ENCODE measurements around the gene ACER1.
"Not testable (repeated sequence)": the region's sequence is repeated elsewhere in the genome, so short reads cannot be mapped to it uniquely, and the experiment has no call there.

ACER1 gene

GRCh38 chr19:6333439-6333838 lies at the start of gene ACER1:
Gene ACER1 (minus strand): TSS chr19:6333612. CDS start chr19:6333551, 61 bp downstream.
- no peak for DNase-seq (ENCODE audit: low read depth in 2 of 2)

- no peak for DNase-seq (ENCODE audit: low read depth in 2 of 2)
These were observed 49.8 kb upstream of the ACER1 start for GRCh38 chr19:6383188-6383587.

GRCh38 chr19:6381030-6381750 lies 47.8 kb upstream of the ACER1 start:
- DNase-seq (ENCODE audit: low read depth in 2 of 2): no peak

GRCh38 chr19:6379744-6380143 lies 46.3 kb upstream of the ACER1 start:
- DNase-seq (ENCODE audit: low read depth in 2 of 2): no peak

- no peak for DNase-seq (ENCODE audit: low read depth in 2 of 2)
These were observed 45.1 kb upstream of the ACER1 start for GRCh38 chr19:6378486-6378885.

GRCh38 chr19:6378041-6378440 lies 44.6 kb upstream of the ACER1 start:
- no peak for DNase-seq (ENCODE audit: low read depth in 2 of 2)

- no peak for DNase-seq (ENCODE audit: low read depth in 2 of 2)
These were observed 43.2 kb upstream of the ACER1 start for GRCh38 chr19:6376512-6377190.

GRCh38 chr19:6375411-6376010 lies 42.1 kb upstream of the ACER1 start, which contains the start of gene PSPN:
Gene PSPN (minus strand): TSS chr19:6375933. CDS start chr19:6375849, 84 bp downstream.
- no peak for DNase-seq (ENCODE audit: low read depth in 2 of 2)

- DNase-seq (ENCODE audit: low read depth in 2 of 2): no peak
These were observed 41.4 kb upstream of the ACER1 start for GRCh38 chr19:6374711-6375410.

- no peak for DNase-seq (ENCODE audit: low read depth in 2 of 2)
These were observed 40.8 kb upstream of the ACER1 start for GRCh38 chr19:6374161-6374709.

GRCh38 chr19:6373813-6374108 lies 40.3 kb upstream of the ACER1 start:
- DNase-seq (ENCODE audit: low read depth in 2 of 2): no peak

GRCh38 chr19:6373096-6373812 lies 39.8 kb upstream of the ACER1 start:
- peak; percentile 99 for DNase-seq (ENCODE audit: low read depth in 2 of 2)

- peak; percentile 88 to 96 for DNase-seq (ENCODE audit: low read depth in 2 of 2)
These were observed 39.2 kb upstream of the ACER1 start, which contains the start of gene ALKBH7 for GRCh38 chr19:6372594-6373095. Gene ALKBH7 (plus strand): TSS chr19:6372794. CDS start chr19:6372821, 27 bp downstream.

- DNase-seq (ENCODE audit: low read depth in 2 of 2): no peak
These were observed 30.9 kb upstream of the ACER1 start for GRCh38 chr19:6364353-6364752.

- no peak for DNase-seq (ENCODE audit: low read depth in 2 of 2)
These were observed 29.0 kb upstream of the ACER1 start for GRCh38 chr19:6362351-6362801.

- no peak for DNase-seq (ENCODE audit: low read depth in 2 of 2)
These were observed 28.6 kb upstream of the ACER1 start for GRCh38 chr19:6362027-6362350.

- DNase-seq (ENCODE audit: low read depth in 2 of 2): not testable (repeated sequence)
These were observed 27.4 kb upstream of the ACER1 start for GRCh38 chr19:6360857-6361216.

GRCh38 chr19:6360445-6360844 lies 27.0 kb upstream of the ACER1 start:
- DNase-seq (ENCODE audit: low read depth in 2 of 2): not testable (repeated sequence)

GRCh38 chr19:6359568-6360341 lies 26.3 kb upstream of the ACER1 start:
- no peak for DNase-seq (ENCODE audit: low read depth in 2 of 2)

- no peak for DNase-seq (ENCODE audit: low read depth in 2 of 2)
These were observed 24.6 kb upstream of the ACER1 start for GRCh38 chr19:6358003-6358402.

Data from stimulated activated CD4-positive, alpha-beta T cell treated with anti-CD3 and anti-CD28 coated beads, Interleukin-4, amount 100 ng/mL, for 48 hours (primary cell).